Endothelial cell (in vitro differentiated cells): ENCODE data around the gene DDX49. TPM values are rescaled to one million over a fixed set of nuclear protein-coding genes. Genes with fewer than 3 reads are reported as not detected.

Experiments used
- DNase-seq: peaks from one replicate; pipeline ENCODE4 v3.0.0; 2021; ENCODE audit warnings: low spot score
- H3K27ac Mint-ChIP-seq: one replicate; pipeline ENCODE4 v1.8.0; 2021; ENCODE audit warnings: mixed read lengths, inconsistent platforms; ENCODE audit not compliant: unreplicated experiment
- H3K27me3 Mint-ChIP-seq: one replicate; pipeline ENCODE4 v1.8.0; 2021; ENCODE audit warnings: mild to moderate bottlenecking, moderate library complexity, mixed read lengths, inconsistent platforms; ENCODE audit not compliant: unreplicated experiment
- H3K36me3 Mint-ChIP-seq: one replicate; pipeline ENCODE4 v1.8.0; 2021; ENCODE audit warnings: mild to moderate bottlenecking, low read depth, mixed read lengths, inconsistent platforms; ENCODE audit not compliant: unreplicated experiment
- H3K4me1 Mint-ChIP-seq: one replicate; pipeline ENCODE4 v1.8.0; 2021; ENCODE audit warnings: mild to moderate bottlenecking, mixed read lengths, inconsistent platforms; ENCODE audit not compliant: unreplicated experiment
- H3K4me3 Mint-ChIP-seq: one replicate; pipeline ENCODE4 v1.8.0; 2021; ENCODE audit warnings: mild to moderate bottlenecking, mixed read lengths, inconsistent platforms; ENCODE audit not compliant: unreplicated experiment
- H3K9me3 Mint-ChIP-seq: one replicate; pipeline ENCODE4 v1.8.0; 2021; ENCODE audit warnings: mixed read lengths, inconsistent platforms; ENCODE audit not compliant: unreplicated experiment
- total RNA-seq: library from RNA; stranded (reverse); fragmentation: NEBNext Ultra II Directional; extraction: Animal tissue kit (Norgen Biotek cat#: 25700); gene quantifications from one replicate; pipeline ENCODE4 v1.2.1, GENCODE V29; 2021; ENCODE audit not compliant: unreplicated experiment
- TF ChIP-seq, protein P1 (sequence below): fragments of 200-600 bp; sonication (generic); IDR thresholded peaks from one replicate; pipeline ENCODE4 v1.5.0; 2021; ENCODE audit warnings: antibody characterized with exemption; ENCODE audit not compliant: unreplicated experiment

Gene DDX49
- total RNA-seq, 1 donor from 2014 or later: 33.7 TPM

GRCh38 chr19:18943465-18943864 lies 23.9 kb downstream of the DDX49 start:
- TF ChIP-seq, protein P1, sequence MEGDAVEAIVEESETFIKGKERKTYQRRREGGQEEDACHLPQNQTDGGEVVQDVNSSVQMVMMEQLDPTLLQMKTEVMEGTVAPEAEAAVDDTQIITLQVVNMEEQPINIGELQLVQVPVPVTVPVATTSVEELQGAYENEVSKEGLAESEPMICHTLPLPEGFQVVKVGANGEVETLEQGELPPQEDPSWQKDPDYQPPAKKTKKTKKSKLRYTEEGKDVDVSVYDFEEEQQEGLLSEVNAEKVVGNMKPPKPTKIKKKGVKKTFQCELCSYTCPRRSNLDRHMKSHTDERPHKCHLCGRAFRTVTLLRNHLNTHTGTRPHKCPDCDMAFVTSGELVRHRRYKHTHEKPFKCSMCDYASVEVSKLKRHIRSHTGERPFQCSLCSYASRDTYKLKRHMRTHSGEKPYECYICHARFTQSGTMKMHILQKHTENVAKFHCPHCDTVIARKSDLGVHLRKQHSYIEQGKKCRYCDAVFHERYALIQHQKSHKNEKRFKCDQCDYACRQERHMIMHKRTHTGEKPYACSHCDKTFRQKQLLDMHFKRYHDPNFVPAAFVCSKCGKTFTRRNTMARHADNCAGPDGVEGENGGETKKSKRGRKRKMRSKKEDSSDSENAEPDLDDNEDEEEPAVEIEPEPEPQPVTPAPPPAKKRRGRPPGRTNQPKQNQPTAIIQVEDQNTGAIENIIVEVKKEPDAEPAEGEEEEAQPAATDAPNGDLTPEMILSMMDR: no peak
- H3K9me3 Mint-ChIP-seq: no peaks in the 10 kb centered on the region
- peaks cover 16% of the 10 kb centered on the region for H3K36me3 Mint-ChIP-seq
- H3K4me3 Mint-ChIP-seq: no peak overlapping the region
- H3K4me1 Mint-ChIP-seq: peaks cover 16% of the 10 kb centered on the region
- no peak for DNase-seq
- no peak overlapping the region for H3K27ac Mint-ChIP-seq
- peaks cover 7% of the 10 kb centered on the region for H3K27me3 Mint-ChIP-seq

GRCh38 chr19:18945297-18945696 lies 25.8 kb downstream of the DDX49 start:
- TF ChIP-seq, protein P1: no peak
- H3K4me3 Mint-ChIP-seq: no peak overlapping the region
- H3K36me3 Mint-ChIP-seq: peaks cover 8% of the 10 kb centered on the region
- H3K4me1 Mint-ChIP-seq: peaks cover 11% of the 10 kb centered on the region
- H3K9me3 Mint-ChIP-seq: no peaks in the 10 kb centered on the region
- H3K27ac Mint-ChIP-seq: no peak overlapping the region
- H3K27me3 Mint-ChIP-seq: peaks cover 5% of the 10 kb centered on the region
- no peak for DNase-seq

GRCh38 chr19:18946335-18946734 lies 26.8 kb downstream of the DDX49 start:
- Mint-ChIP-seq H3K9me3 (no peaks in the 10 kb centered on the region), H3K36me3 (peaks cover 8% of the 10 kb centered on the region), H3K27me3 (peaks cover 5% of the 10 kb centered on the region), H3K27ac (no peak overlapping the region), H3K4me3 (peak overlapping the region; percentile 79), H3K4me1 (peaks cover 10% of the 10 kb centered on the region)
- TF ChIP-seq, protein P1: no peak
- DNase-seq: no peak

DNA sequence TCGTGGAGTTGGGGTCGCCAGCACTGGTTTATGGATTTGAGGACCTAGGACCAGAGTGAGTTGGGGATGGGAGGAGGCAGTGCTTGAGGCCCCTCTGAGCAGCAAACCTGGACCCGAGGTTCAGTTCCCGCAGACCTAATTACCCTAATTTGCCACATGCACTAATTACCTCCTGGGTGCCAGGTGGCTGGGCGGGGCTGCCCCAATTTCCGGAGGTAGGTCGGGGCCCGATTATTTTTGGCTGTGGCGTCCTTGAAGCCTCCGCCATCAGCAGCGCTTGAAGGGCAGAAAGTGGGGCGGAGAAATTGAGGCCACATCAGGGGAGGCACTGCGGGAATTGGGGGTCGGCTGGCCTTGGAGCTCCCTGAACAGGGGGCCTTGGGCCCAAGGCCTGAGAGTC lies 27.4 kb downstream of the DDX49 start:
- Mint-ChIP-seq H3K9me3 (no peaks in the 10 kb centered on the region), H3K36me3 (peaks cover 8% of the 10 kb centered on the region), H3K27me3 (peaks cover 5% of the 10 kb centered on the region), H3K4me1 (peaks cover 7% of the 10 kb centered on the region), H3K27ac (no peak overlapping the region), H3K4me3 (no peak overlapping the region)
- DNase-seq: no peak
- TF ChIP-seq, protein P1: no peak

- DNase-seq: no peak
- peaks cover 5% of the 10 kb centered on the region for H3K27me3 Mint-ChIP-seq
- H3K4me3 Mint-ChIP-seq: no peak overlapping the region
- peaks cover 8% of the 10 kb centered on the region for H3K36me3 Mint-ChIP-seq
- peak overlapping the region; percentile 30 for H3K27ac Mint-ChIP-seq
- no peaks in the 10 kb centered on the region for H3K9me3 Mint-ChIP-seq
- TF ChIP-seq, protein P1: no peak
- H3K4me1 Mint-ChIP-seq: peaks cover 5% of the 10 kb centered on the region
Measured at GRCh38 chr19:18948075-18948975, 28.8 kb downstream of the DDX49 start.
